GM19240 (cell line): ENCODE results near the gene DPP3.
"Not testable (repeated sequence)": the region's sequence is repeated elsewhere in the genome, so short reads cannot be mapped to it uniquely, and the experiment has no call there.

Experiments
- DNase-seq: peaks from one replicate; pipeline ENCODE4 v3.0.0; 2011; ENCODE audit warnings: low spot score; ENCODE audit not compliant: insufficient read length

DPP3 gene

DNA sequence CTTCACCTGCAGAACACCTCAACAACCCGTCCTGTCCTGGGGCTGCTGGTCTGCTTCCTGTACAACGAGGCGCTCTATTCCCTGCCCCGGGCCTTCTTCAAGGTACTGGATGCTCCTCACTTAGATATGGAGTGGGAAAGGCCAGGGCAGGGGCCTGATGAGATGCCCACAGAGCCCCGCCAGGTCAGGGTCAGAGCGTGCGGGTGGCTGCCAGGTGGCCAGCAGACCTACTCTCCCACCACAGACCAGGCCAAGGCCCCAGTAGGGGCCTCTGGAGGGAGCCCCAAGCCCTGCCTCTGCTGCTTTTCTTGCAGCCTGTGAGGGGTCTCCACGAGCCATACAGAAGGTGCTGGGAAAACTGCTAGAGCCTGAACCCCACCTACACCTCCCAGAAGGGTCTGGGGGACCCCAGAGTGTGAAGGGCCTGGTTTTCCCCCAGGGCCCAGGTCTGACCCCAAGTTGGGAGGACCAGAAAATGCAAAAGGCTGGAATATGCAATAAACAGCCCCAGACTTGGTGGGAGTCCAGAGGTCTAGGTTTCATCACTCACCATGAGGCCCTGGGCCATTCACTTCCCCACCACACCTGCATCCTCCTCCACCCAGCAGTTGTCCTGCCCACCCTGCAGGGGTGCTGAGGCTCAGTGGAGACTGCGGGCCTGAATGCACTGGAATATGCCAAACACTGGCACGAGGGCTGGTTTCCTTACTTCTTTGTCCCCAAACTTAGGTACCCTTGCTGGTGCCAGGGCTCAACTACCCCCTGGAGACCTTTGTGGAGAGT lies 50.9 kb downstream of the DPP3 start:
- no peak for DNase-seq

DNA sequence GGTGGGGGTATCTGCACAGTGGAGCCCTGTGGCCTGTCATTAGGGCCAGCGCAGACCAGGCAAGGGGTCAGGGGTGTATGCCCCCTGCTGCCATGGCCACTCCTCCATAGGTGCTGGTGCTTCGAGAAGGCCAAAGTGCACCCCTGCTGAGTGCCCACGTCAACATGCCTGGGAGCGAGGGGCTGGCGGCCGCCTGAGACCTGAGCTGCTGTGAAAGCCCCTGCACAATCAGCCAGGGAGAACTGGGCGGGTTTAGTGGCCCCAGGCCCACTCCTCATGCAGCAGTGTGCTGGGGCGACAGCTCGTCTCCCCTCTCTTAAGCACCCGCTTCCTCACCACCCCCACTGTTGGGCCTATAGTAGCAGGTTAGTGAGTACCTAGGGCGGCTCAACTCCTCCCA lies 51.6 kb downstream of the DPP3 start:
- DNase-seq: no peak

DNA sequence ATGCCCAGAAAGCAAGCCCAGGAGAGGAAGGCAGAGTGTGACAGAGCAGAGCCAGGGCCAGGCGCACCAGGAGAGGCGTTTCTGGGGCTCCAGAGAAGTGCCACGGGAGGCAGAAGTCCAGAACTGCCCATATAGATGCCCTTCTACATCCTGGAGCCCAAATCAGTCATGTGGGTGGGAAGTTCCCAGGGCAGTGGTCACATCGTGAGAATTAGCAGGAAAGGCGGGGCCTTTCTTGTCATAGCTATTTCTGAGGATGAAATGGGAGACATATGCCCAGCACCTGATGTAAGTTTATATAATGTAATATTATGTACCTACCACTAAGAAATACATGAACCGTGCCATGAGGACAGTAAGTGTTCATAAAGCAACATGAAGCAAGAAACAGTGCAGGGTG lies 52.5 kb downstream of the DPP3 start:
- no peak for DNase-seq

DNA sequence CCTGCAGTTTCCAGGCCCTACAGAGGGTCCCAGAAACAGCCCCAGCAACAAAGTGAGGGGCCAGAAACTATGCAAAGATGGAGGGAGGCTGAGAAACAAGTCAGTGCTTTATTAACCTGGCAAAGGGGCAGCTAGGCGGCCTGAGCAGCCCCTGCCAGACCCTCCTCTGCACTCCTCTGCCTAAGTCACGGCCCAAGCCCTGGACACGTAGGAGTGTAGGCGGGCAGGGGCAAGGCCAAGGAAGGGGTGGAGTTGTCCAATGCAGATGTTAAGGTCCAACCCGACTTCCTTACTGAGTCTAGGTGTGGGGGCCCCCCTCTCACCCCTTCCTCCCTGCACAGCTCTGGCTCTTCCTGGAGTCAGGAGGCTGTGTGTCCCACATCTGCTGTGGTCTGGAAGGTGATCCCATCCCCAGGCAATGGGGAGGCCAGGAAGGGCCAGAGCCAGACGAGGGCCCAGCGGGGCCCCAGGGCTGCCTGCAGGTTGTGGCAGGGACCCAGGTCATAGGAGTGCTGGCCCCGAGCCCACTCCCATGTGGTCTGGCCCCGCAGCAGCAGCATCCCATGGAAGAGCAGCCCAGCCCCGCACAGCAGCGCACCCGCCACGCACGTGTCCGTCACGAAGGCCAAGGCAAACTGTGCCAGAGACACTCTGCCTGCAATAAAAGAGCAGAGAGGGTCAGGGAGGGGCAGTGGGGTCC lies 59.1 kb downstream of the DPP3 start:
- no peak for DNase-seq

DNA sequence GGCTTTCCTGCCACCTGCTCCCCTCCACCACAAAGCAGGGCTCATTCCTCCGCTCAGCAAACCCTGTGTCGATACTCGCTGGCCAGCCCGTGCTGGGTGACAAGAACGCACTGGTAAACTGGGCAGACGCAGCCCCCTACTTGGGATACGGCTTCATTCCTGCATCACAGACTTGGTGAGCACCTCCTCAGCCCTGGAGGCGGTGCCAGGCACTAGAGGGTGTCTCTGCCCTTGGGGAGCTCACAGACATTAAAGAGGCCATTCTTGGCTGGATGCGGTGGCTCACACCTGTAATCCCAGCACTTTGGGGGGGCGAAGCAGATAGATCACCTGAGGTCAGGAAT lies 59.6 kb downstream of the DPP3 start:
- no peak for DNase-seq

DNA sequence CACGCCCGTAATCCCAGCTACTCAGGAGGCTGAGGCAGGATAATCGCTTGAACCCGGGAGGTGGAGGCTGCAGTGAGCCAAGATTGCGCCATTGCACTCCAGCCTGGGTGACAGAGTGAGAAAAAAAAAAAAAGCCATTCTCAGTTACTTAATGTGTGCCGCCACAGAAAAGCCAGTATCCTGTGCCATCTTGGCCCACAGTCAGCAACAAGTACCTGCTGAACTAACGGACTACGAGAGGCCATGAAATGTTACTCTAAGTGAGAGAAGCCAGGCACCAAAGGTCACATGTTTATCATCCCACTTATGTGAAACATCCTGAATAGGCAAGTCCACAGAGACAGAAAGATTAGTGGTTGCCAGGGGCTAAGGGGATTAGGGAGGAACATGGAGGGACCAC lies 60.4 kb downstream of the DPP3 start:
- not testable (repeated sequence) for DNase-seq

DNA sequence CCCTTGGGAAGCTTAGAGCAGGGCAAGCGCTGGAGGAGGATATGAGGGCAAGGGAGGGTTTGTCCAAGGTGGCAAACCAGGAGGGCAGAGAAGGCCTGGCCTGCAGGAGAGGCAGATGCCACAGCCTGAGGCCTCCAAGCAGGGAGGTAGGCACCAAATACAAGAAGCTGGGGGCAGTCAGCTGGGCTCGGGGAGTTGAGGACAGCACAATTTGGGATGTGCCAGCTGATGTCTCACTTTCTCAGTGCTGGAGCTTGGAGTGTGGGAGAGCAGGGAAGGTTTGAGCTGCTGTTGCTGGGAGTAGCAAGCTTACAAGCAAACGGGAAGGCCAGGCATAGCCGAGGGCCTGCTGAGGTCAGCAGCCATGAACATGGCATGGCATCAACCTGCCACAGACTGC lies 61.7 kb downstream of the DPP3 start:
- no peak for DNase-seq

DNA sequence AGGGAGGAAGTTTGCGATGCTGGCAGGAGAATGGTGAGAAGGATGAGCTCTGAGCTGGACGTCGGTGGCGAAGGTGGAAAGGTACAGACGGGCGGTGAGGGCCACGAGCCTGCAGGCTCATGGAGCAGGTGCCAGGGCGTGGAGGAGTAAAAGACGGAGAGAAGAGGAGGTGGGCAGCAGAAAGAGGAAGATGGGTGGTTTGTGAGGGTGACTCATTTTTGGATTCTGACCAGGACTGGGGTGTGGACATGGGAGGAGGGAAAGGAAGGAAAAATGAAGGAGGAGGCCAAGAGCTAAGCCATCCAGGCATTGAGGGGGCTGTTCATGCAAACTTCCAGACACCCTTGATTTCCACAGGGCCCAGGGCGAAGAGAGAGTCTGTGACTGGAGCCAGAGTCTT lies 62.1 kb downstream of the DPP3 start:
- DNase-seq: no peak

DNA sequence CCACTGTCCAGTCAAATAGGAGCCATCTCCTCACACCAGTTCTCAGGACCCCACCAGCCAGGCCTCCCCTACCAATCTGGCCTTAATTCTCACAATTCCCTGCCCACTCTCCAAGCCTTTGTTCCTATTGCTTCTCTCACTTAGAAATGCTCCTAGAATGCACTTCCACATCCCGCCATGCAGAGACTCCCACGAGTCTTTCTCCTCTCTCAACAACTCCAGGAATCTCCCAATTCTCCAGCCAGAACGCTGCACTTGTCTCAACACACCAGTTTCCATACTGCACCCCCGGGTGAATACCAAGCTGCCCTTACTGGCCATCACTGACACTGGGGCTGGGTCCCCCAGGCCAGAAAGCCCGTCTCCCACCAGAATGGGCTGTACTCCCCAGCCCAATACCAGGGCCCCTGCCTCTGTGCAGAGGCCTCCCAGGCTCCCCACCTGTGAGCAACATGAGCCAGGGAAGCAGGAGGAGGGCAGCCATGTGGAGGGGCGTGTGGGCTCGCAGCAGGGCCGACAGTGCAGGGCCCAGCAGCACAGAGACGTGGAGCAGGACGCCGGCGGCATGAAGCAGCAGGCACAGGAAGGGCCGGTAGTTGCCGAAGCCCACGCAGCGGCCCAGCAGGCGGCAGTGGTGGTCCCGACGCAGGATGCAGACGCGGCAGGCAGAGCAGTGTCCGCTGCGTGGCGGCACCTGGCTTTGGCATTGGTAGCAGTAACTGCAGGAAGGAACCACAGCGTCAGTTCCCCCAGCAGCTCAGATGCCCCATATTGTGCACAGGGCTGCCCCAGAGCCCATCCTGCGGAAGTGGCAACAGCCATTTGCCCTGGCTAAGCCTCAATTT lies 63.3 kb downstream of the DPP3 start:
- peak; percentile 49 for DNase-seq

DNA sequence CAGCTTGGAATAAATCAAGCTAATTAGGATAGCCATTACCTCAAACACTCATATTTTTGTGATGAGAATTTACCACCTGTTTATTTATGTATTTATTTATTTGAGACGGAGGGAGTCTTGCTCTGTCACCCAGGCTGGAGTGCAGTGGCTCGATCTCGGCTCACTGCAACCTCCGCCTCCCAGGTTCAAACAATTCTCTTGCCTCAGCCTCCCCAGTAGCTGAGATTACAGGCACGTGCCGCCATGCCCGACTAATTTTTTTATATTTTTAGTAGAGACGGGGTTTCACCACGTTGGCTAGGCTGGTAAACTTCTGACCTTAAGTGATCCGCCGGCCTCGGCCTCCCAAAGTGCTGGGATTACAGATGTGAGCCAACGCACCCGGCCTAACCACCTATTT lies 64.7 kb downstream of the DPP3 start:
- not testable (repeated sequence) for DNase-seq

DNA sequence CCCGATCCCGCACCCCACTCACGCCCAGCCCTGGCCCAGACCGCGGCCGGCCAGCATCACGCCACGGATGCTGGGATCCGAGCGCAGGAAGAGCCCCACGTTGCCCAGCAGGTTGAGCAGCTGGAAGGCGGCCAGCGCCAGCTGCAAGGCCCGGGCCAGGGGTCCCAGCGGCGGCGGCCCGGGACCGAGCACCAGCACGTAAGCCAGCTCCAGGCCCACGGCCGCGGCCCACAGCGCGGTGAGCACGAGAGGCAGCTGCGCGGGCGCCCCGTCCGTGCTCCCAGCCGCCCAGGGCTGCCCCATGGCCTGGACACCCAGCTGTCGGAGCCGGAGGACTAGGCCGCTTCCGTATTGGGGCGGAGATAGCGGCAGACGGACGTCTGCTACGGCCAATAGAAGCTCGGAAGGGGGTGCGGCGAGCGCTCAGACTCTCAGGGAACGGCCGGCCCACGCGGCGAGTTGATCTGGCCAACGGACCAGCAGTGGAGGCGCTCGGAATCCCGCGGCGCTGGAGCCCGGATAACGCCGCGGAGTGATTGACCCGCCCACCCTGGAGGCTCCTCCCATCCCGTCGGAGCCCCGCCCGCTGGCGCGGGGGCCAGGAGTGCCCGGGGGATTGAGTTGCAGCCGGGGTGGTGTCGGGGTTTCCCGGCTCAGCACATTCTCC lies 65.6 kb downstream of the DPP3 start, which contains the start of gene ZDHHC24:
ZDHHC24 (minus strand) TSS at position 348 of the 667 bp plus-strand sequence; CDS start at position 303, 45 bp downstream.
- peak; percentile 96 for DNase-seq

DNA sequence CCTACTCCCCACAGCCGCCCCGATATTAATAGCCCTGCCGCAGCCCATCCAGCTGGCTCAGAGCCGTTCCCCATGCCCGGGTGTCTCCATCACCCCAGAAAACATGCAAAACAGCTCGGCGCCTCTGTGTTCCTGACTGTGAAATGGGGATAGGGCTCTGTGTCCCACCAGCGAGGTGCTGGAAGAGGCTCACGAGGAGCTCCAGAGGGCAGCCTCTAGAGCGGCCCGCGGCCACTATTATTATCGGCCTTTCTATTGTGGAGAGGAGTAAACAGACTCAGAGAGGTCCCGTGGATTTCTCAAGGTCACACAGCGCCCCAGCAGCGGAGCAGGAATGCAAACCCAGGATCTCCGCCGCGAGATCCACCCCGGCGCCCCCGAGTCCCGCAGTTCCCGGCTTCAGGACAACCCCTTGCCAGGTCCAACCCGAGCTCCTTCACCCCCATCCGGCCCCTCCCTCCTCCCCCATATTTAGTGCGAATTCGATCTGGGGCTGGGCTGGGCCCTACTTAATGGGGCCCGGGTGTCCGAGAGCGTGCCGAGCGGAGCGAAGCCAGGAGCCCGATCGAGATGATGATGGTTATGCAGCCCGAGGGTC lies 66.2 kb downstream of the DPP3 start, which contains the start of gene ACTN3:
ACTN3 (plus strand) TSS at position 536 of the 598 bp plus-strand sequence; CDS start at position 571, 35 bp downstream.
- DNase-seq: no peak

DNA sequence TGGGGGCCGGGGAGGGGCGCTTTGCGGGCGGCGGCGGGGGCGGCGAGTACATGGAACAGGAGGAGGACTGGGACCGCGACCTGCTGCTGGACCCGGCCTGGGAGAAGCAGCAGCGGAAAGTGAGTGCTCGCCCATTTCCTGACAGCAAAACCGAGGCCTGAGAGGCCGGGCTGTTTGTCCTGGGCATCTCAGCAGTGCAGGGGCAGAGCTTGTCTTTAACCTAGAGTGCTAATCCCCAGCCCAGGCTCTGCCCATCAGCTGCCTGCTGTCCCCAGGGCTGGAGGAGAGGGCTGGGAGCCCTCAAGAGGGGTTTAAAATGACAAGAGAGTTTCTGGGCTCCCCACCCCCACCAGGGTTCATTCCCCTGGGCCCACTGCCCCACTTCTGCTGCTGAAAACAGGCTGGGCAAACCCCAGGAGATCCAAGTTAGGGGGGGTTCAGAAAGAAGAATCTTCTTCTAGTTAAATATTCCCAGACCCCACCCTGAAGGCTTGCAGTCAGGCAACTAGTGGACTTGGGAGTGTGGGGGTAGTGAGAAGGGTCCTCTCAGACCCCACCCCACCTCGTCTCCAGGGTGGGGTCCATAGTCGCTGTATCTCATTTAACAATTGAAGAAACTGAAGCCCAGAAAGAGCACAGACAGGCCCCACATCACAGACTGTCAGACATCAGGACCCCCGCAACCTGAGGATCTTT lies 66.9 kb downstream of the DPP3 start:
- DNase-seq: no peak

DNA sequence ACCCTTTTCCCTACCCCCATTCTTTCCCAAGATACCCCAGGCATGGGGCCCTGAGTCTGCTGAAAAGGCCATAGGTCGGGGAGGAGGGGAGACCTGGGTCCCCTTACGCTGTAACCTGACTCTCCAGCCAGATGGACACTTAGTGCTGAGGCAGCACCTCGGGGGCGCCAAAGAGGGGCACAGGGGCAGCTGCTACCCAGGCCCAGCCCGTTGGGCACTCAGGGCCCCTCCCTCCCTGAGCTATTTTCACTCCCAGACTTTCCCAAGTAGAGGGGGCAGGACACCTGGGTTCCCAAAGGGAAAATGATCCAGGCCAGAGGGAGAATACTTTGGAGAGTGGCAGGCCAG lies 67.4 kb downstream of the DPP3 start:
- DNase-seq: no peak

DNA sequence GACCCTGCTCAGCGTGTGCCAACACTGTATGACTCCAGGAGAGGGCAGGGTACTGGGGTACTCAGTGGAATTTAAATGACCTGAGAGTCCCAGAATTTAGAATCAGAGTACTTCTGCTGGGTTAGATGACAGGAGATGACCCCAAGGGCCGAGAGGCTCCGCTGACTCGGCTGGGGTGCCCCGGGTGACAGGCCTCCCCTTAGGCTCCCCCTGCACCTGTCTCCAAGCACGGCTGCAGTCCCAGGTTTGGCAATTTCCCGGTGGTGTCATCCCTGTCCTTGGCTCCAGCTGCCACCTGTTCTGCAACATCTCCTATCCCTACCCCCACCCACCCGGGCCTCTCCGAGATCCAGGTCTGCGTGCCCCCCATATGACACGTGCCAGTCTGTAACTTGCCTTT lies 67.8 kb downstream of the DPP3 start:
- no peak for DNase-seq

DNA sequence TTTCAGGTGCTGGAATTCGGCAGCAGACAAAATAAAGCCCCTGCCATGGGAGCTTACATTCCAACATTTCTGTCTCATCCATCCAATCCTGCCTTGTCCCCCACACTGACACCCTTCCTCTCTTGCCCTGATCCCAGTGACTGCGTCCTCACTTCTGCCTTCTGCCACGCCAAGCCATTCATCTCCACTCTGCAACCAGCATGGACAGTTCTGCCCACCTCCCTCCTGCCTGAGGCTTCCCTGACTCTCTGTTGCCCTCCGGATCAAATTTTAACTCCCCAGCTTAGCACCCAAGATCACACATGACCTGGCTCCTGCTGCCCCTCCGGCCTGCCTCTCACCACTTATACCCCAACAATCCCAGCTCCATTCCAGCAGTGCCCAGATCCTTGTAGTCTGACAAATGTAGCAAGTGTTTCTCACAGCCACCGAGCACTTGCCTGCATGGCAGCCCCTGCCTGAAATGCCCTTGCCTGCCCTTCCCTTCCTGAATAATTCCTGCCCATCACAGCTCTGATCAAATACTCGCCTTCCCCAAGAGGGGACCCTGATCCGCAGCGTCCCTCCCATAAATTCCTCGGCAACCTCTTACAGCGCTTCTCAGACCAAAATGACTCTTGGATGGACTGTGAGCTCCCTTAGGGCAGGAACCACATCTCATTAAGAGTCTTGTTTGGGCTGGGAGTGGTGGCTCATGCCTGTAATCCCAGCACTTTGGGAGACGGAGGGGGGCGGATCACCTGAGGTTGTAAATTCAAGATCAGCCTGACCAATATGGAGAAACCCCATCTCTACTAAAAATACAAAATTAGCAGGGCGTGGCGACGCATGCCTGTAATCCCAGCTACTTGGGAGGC lies 68.8 kb downstream of the DPP3 start:
- no peak for DNase-seq

DNA sequence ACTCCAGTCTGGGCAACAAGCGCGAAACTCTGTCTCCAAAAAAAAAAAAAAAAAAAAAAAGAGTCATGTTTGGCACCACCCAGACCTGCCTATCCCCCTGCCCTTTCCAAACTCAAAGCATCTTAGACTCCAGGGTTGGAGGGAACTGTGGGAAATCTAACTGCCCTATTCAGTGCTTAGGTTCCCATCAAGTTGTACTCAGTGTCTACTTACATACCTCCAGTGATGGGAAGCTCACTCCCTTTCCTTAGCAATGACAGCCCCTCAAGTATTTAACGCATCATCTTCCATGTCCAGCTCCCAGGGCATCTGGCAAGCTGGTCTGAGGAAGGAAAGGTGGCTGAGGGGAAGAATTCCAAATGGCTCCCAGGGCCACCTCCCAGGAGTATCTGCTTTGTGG lies 69.5 kb downstream of the DPP3 start:
- no peak for DNase-seq

DNA sequence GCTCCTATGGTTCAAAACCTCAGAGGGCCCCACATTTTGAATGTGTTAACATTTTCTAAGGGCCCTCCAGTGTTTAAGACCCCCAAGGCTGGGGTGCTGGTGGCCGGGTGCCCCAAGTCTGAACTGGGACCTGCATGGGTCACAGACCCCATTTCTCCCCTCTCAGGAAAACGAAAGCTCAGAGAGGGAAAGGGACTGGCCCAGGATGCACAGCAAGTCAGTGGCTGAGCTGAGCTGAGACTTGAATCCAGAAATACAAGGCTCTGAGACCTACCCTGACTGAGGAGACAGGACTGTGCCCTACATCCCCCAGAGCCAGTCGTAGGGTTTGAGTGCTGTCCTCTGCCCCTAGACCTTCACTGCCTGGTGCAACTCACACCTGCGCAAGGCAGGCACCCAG lies 70.7 kb downstream of the DPP3 start:
- no peak for DNase-seq

DNA sequence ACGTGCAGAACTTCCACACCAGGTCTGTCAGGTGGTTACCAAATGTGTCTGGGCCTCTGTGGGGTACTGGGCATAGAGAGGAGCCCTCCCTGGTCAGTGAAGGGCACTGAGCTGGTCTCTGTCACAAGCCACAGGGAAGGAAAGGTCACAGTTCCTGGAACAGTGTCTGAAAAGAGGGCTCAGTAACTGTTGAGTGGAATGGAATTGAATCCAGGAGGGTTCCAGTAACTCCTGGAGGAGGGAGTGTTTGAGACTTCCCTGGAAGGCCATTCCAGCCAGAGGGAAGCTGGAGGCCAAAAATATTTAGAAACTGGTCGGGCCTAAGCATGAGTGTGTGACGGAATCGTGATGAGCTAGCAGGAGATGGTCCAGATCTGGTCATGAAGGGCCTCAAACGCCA lies 74.4 kb downstream of the DPP3 start:
- no peak for DNase-seq

DNA sequence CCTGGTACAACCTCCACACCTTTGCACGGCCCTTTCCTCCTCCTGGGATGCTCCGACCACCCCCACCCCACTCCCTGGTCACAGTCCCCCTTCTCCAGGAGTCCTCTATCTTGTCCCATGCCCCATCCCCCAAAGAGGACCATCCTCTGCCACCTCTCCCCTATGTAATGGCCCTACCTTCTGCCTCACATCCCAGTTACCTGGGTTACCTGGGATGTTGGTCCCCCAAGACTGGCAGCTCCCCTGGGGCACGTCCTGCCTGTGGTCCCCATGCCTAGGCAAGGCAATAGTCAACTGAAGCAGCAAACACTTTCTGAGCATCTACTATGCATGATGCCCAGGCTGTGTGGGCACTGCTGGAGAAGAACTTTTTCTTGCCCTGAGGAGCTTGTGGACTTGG lies 75.2 kb downstream of the DPP3 start:
- DNase-seq: no peak
